GM19099 (cell line): ENCODE data around the gene P3H4.

ENCODE experiments used
- POLR2A ChIP-seq: IDR thresholded peaks from 3 replicates; pipeline ENCODE4 v1.6.1; 2011; ENCODE audit warnings: low read depth; ENCODE audit not compliant: insufficient read length; ENCODE audit errors: extremely low read depth

Gene P3H4

DNA sequence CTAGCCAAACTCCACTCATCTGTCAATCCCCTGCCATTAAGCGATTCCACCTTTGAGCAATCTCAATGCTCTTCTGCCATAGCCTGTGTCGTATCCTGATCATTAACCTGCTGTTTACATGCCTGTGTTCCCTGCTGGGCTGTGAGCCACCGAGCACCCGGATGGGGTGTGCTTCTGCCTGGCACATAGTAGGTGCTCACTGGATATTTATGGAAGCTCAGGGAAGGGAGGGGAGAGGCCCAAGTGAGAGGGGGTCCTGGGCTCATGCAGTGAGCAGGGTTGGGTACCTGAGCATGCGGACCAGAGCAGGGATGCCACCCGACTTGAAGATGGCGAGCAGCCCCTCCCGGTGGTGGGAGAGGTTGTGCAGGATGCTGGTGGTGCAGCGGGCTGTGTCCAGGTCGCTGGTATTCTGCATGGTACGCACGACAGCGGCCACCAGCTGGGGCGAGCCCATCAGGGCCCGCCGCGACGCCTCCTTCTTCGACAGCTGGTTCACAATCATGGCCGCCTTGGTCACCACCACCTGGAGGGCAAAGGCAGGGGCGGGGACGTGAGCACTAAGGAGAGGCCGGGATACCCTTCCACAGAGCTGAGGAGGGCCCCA is 43.0 kb downstream of the P3H4 start:
- no peak for TF ChIP-seq POLR2A

DNA sequence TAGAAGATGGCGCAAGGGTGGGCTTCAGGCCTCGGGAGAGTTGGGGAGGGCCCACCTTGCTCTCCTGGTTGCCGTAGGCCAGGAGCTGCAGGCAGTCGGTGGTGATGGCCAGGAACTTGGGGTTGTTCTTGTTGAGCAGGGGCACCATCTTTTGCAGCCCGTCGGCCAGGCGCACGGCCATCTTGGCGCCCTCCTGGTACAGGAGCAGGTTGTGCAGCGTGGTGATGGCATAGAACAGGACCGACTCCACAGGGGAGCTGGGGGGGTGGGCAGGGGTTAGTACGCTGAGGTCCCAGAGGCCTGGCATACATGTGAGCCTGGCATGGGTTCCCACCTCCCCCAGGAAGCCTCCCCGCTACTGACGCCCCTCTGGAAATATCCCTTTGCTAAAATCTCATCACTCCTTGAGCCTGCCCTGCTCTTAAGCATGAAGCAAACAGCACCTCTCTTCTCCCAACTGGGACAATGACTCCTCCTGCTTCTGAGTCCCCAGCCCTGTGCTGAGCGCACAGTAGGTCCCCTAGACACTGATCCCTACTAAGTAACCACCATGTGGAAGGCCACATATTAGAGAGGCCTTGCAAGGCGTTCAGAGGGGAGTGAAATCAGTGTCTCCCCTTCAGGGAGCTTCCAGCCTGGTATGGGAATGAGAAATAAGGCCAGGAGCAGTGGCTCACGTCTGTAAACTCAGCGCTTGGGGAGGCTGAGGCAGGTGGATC is 44.3 kb downstream of the P3H4 start:
- TF ChIP-seq POLR2A, result no peak

DNA sequence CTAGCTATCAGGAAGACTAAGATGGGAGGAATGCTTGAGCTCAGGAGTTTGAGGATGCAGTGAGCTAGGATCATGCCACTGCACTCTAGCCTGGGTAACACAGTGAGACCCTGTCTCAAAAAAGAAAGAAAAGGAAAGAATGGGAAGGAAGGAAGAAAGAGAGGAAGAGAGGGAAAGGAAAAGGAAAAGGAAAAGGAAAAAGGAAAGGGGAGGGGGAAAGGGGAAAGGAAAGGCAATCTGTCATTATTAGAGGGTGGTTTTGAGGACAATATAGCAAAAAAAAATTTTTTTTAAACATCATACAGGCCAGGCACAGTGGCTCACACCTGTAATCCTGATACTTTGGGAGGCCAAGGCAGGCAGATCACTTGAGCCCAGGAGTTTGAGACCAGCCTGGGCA is 45.6 kb downstream of the P3H4 start:
- TF ChIP-seq POLR2A, result no peak

DNA sequence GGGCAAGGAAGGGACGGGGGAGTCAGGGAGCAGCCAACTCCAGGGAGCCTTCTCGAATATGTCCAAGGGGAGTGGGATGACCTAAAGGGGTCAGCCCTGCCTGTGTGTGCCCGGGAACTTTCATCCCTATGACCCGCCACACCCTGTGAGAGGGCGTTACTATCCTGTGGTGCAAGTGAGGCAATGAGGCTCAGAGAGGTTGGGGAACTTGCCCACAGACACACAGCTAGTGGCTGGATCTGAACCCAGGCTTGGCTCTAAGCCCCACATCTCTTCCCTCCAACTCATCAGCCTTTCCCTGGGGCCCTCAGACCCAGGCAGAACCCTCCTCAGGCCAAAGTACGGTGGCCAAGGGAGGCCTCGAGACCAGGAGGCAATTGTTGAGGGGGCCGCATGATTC is 48.4 kb downstream of the P3H4 start:
- no peak for TF ChIP-seq POLR2A

DNA sequence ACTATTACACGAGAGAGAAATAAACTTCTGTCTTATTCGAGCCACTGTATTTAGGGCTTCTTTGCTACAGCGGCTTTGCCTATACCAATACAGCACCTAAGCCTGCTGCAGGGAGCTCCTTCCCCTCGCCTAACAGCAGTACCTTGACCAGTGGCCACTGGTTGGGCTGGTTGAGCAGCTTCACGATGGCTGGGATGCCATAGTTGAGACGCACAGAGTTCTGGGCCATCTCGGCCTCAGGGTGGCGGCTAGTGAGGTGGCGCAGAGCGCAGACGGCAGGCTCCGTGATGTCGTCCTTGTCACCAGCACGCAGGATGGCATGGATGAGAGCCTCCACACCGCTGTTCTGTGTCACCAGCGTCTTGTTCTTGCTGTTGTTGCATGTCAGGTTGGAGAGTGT is 48.9 kb downstream of the P3H4 start:
- TF ChIP-seq POLR2A, result no peak

DNA sequence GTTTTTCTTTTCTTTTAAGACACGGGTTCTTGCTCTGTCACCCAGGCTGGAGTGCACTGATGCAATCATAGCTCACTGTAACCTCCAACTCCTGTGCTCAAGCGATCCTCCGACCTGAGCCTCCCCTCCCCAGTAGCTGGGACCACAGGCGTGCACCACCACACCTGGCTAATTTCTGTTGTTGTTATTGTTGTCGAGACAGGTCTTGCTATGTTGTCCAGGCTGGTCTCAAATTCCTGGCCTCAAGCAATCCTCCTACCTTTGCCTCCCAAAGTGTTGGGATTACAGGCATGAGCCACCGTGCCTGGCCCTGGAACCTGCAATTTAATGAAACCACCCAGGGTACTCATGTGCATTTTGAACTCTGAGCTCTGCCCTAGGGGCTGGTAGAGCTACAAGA is 49.4 kb downstream of the P3H4 start:
- no peak for TF ChIP-seq POLR2A

DNA sequence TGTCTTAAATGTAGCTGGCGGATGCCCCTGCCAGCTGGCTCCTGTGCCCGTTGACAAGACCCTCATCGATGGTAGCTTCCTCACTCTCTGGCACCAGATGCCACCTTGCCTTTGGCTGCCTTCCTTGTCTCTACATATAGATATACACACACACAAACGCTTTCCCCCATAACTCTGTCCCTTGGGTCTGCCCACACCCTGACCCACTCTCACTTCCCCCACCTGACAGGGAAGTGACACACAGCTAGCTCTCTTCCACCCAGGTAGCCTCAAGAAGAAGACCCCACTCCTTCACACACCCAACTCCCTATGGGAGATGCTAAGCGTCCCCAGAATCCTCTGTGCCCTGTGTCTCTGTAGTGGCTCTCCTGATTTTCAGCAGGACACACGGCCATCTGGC is 50.9 kb downstream of the P3H4 start:
- no peak for TF ChIP-seq POLR2A

DNA sequence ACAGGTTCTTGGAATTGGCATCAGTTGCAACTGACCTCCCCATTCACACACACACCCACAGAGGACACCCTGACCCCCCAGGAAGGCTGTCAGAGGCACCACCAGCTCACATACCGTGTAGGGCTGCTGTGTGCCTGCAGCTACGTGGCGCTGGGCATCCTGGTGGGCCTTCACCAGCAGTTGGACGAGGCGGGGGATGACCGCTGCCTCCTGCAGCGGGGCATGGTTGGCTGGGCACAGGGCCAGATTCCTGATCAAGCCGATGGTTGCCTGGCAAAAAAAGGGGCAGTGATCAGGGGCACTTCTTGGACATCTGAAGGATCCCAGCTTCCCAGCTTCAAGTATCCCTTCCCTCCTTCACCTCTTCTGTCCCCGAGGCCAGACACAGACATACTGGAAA is 53.1 kb downstream of the P3H4 start:
- TF ChIP-seq POLR2A, result no peak

DNA sequence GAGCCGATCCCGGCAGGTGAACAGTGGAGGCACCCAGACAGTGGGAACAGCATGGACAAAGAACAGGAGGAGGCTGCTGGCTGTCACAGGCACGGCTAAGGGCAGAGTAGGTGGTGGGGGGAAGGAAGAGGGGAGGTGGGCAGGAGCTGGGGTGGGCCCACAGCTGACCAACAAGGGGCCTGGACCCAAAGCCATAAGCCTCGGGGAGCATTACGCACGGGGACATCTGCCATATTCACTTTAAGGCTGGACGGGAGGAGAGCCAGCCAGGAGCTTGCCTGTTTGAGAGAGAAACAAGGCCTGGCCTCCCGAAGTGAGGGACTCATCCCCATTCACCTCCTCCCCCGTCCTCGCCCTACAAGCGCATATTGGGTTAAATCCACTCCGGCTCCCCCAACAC is 57.7 kb downstream of the P3H4 start:
- no peak for TF ChIP-seq POLR2A
